SK-N-SH treated with all-trans-retinoic acid at 6 μM for 48 hours (cell line): ENCODE results near the gene ATP13A5.

Source experiments
- ATAC-seq: fragments of 200-7000 bp; cut with Tn5 transposase; 3 replicates; pipeline ENCODE4 v1.9.1; 2020; ENCODE audit warnings: mild to moderate bottlenecking, moderate library complexity
- BACH2 ChIP-seq: fragments of 250-450 bp; sonication (Bioruptor Pico); IDR thresholded peaks from 2 replicates; pipeline ENCODE4 v1.9.0; 2021; ENCODE audit warnings: mild to moderate bottlenecking, borderline replicate concordance
- CREB5 ChIP-seq: fragments of 250-450 bp; sonication (Bioruptor Pico); IDR thresholded peaks from 2 replicates; pipeline ENCODE4 v1.5.1; 2020; ENCODE audit warnings: low read depth, mild to moderate bottlenecking, moderate library complexity
- CSDC2 ChIP-seq: fragments of 250-450 bp; sonication (Bioruptor Pico); IDR thresholded peaks from 2 replicates; pipeline ENCODE4 v1.5.0; 2020; ENCODE audit warnings: mild to moderate bottlenecking, moderate library complexity
- CSRNP3 ChIP-seq: fragments of 250-450 bp; sonication (Bioruptor Pico); IDR thresholded peaks from 2 replicates; pipeline ENCODE4 v1.5.1; 2021; ENCODE audit warnings: mild to moderate bottlenecking, moderate library complexity
- ESRRG ChIP-seq: fragments of 250-450 bp; sonication (Bioruptor Pico); IDR thresholded peaks from 2 replicates; pipeline ENCODE4 v1.6.1; 2021; ENCODE audit warnings: mild to moderate bottlenecking
- GLIS3 ChIP-seq: fragments of 250-450 bp; sonication (Bioruptor Pico); IDR thresholded peaks from 2 replicates; pipeline ENCODE4 v1.5.0; 2020; ENCODE audit warnings: mild to moderate bottlenecking, moderate library complexity
- ISL1 ChIP-seq: fragments of 250-450 bp; sonication (Bioruptor Pico); IDR thresholded peaks from 2 replicates; pipeline ENCODE4 v2.1.2; 2022; ENCODE audit warnings: mild to moderate bottlenecking, moderate library complexity
- OSR1 ChIP-seq: fragments of 250-450 bp; sonication (Bioruptor Pico); IDR thresholded peaks from 2 replicates; pipeline ENCODE4 v1.8.0; 2022; ENCODE audit warnings: moderate library complexity, mild to moderate bottlenecking, inconsistent platforms
- POU6F1 ChIP-seq: fragments of 250-450 bp; sonication (Bioruptor Pico); IDR thresholded peaks from 2 replicates; pipeline ENCODE4 v1.8.0; 2021; ENCODE audit warnings: low read depth, mild to moderate bottlenecking, moderate library complexity, borderline replicate concordance
- RARB ChIP-seq: fragments of 250-450 bp; sonication (Bioruptor Pico); IDR thresholded peaks from 2 replicates; pipeline ENCODE4 v1.8.0; 2021; ENCODE audit warnings: mild to moderate bottlenecking, moderate library complexity
- SNAI2 ChIP-seq: fragments of 250-450 bp; sonication (Bioruptor Pico); IDR thresholded peaks from 2 replicates; pipeline ENCODE4 v1.5.0; 2020; ENCODE audit warnings: mild to moderate bottlenecking, moderate library complexity
- TCF4 ChIP-seq: fragments of 250-450 bp; sonication (Bioruptor Pico); IDR thresholded peaks from 2 replicates; pipeline ENCODE4 v1.8.0; 2021; ENCODE audit warnings: mild to moderate bottlenecking, moderate library complexity, borderline replicate concordance
- TOX ChIP-seq: fragments of 250-450 bp; sonication (Bioruptor Pico); IDR thresholded peaks from 2 replicates; pipeline ENCODE4 v1.8.0; 2021; ENCODE audit warnings: mild to moderate bottlenecking, moderate library complexity, borderline replicate concordance
- ZC3H10 ChIP-seq: fragments of 250-450 bp; sonication (Bioruptor Pico); IDR thresholded peaks from 2 replicates; pipeline ENCODE4 v1.5.1; 2021; ENCODE audit warnings: mild to moderate bottlenecking, moderate library complexity
- ZFP3 ChIP-seq: fragments of 250-450 bp; sonication (Bioruptor Pico); IDR thresholded peaks from 2 replicates; pipeline ENCODE4 v1.5.0; 2020; ENCODE audit warnings: mild to moderate bottlenecking, moderate library complexity
- ZFP30 ChIP-seq: fragments of 450-650 bp; formaldehyde crosslinking; IDR thresholded peaks from 2 replicates; pipeline ENCODE4 v1.5.0; 2022; ENCODE audit warnings: mild to moderate bottlenecking, moderate library complexity
- ZNF565 ChIP-seq: fragments of 450-650 bp; formaldehyde crosslinking; conservative IDR thresholded peaks from 2 replicates; pipeline ENCODE4 v1.5.0; 2020; ENCODE audit warnings: low read depth, mild to moderate bottlenecking, moderate library complexity
- ZNF8 ChIP-seq: fragments of 450-650 bp; formaldehyde crosslinking; IDR thresholded peaks from 2 replicates; pipeline ENCODE4 v1.5.0; 2020; ENCODE audit warnings: mild to moderate bottlenecking, moderate library complexity
- TF ChIP-seq, protein P1 (sequence below): fragments of 250-450 bp; sonication (Bioruptor Pico); IDR thresholded peaks from 2 replicates; pipeline ENCODE4 v1.8.0; 2020; ENCODE audit warnings: mild to moderate bottlenecking, moderate library complexity, borderline replicate concordance
- TF ChIP-seq, protein P2 (sequence below): fragments of 250-450 bp; sonication (Bioruptor Pico); IDR thresholded peaks from 2 replicates; pipeline ENCODE4 v1.5.0; 2020; ENCODE audit warnings: mild to moderate bottlenecking, moderate library complexity

ATP13A5 gene

DNA sequence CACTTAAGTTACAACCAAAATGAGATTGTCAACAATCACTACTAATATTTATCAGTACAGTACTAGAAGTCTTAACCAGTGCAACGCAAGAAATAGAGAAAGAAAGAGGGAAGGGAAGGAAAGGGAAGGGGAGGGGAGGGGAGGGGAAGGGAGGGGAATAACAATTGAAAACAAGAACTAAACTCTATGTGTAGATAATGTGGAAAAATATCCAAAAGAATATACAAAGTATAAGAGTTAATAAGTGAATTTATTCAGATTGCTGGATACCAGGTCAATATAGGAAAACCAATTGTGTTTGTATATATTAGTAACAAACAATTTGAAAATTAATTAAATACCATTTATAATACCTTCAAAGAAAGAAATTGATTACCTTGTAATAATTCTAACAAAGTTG, 10.7 kb downstream of the ATP13A5 start:
- no peak for ATAC-seq
- TF ChIP-seq BACH2 (CRISPR knock-in tag) (no peak), ZC3H10 (no peak), ZFP3 (CRISPR knock-in tag) (no peak), ZFP30 (CRISPR knock-in tag) (no peak), ISL1 (CRISPR knock-in tag) (no peak), CSDC2 (CRISPR knock-in tag) (no peak), ESRRG (CRISPR knock-in tag) (no peak), ZNF565 (CRISPR knock-in tag) (no peak), CSRNP3 (CRISPR knock-in tag) (no peak), TCF4 (CRISPR knock-in tag) (no peak), POU6F1 (CRISPR knock-in tag) (no peak), ZNF8 (no peak), OSR1 (CRISPR knock-in tag) (no peak), SNAI2 (CRISPR knock-in tag) (no peak), RARB (CRISPR knock-in tag) (no peak), CREB5 (no peak), TOX (CRISPR knock-in tag) (no peak), GLIS3 (no peak)
- TF ChIP-seq, protein P1, sequence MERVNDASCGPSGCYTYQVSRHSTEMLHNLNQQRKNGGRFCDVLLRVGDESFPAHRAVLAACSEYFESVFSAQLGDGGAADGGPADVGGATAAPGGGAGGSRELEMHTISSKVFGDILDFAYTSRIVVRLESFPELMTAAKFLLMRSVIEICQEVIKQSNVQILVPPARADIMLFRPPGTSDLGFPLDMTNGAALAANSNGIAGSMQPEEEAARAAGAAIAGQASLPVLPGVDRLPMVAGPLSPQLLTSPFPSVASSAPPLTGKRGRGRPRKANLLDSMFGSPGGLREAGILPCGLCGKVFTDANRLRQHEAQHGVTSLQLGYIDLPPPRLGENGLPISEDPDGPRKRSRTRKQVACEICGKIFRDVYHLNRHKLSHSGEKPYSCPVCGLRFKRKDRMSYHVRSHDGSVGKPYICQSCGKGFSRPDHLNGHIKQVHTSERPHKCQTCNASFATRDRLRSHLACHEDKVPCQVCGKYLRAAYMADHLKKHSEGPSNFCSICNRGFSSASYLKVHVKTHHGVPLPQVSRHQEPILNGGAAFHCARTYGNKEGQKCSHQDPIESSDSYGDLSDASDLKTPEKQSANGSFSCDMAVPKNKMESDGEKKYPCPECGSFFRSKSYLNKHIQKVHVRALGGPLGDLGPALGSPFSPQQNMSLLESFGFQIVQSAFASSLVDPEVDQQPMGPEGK (CRISPR knock-in tag): no peak
- TF ChIP-seq, protein P2, sequence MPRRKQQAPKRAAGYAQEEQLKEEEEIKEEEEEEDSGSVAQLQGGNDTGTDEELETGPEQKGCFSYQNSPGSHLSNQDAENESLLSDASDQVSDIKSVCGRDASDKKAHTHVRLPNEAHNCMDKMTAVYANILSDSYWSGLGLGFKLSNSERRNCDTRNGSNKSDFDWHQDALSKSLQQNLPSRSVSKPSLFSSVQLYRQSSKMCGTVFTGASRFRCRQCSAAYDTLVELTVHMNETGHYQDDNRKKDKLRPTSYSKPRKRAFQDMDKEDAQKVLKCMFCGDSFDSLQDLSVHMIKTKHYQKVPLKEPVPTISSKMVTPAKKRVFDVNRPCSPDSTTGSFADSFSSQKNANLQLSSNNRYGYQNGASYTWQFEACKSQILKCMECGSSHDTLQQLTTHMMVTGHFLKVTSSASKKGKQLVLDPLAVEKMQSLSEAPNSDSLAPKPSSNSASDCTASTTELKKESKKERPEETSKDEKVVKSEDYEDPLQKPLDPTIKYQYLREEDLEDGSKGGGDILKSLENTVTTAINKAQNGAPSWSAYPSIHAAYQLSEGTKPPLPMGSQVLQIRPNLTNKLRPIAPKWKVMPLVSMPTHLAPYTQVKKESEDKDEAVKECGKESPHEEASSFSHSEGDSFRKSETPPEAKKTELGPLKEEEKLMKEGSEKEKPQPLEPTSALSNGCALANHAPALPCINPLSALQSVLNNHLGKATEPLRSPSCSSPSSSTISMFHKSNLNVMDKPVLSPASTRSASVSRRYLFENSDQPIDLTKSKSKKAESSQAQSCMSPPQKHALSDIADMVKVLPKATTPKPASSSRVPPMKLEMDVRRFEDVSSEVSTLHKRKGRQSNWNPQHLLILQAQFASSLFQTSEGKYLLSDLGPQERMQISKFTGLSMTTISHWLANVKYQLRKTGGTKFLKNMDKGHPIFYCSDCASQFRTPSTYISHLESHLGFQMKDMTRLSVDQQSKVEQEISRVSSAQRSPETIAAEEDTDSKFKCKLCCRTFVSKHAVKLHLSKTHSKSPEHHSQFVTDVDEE (CRISPR knock-in tag): no peak

GRCh38 chr3:193357291-193357690, 21.3 kb downstream of the ATP13A5 start:
- ATAC-seq: no peak
- TF ChIP-seq ESRRG (CRISPR knock-in tag) (no peak), CSRNP3 (CRISPR knock-in tag) (no peak), SNAI2 (CRISPR knock-in tag) (no peak), TOX (CRISPR knock-in tag) (no peak)

DNA sequence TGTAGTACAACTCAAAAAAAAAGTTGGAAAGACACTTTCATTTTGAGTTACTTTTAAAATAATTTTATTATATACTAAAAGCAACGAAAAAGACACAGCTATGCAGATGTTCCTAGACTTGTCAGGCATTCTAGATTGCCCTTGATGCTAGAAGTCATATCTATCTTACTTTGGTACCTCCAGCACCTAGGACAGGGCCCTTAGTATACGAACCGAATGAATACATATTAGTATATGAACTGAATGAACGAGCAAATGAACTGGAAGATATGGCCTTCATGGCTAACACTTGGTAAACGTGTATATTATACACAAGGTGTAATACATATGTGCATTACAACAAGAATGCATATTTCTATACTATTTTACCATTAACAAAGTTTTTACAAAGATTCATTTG, 24.1 kb downstream of the ATP13A5 start:
- TF ChIP-seq ZNF8 (no peak), ZFP3 (CRISPR knock-in tag) (no peak), ISL1 (CRISPR knock-in tag) (no peak)
- ATAC-seq: no peak
